ENCODE measurements around the gene ZCCHC18.

DNA sequence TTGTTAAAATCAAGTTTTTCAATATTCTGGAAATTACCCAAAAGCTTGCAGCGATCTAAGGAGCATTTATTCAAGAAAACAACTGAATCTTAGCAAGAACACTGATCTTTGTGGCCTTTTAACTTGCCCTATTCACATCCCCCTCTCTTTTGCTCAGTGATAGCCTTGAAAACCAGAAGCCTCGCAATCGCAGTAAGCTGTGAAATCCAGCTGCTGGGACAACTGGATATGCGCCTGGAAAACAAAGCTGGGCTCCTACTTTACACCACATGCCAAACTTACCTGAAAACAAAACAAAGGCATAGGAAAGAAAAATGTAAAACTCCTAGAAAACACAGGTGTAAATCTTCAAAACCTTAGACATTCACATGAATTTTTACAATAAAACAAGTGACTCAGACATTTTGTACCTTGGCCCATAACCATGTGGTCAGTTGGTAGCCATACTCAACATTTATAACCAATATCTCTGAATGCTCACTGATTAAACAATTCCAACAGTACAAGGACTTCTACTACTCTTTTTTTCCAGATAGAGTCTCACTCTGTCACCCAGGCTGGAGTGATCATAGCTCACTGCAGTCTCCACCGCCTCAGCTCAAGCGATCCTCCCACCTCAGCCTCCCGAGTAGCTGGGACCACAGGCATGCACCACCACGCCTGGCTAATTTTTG, 28.9 kb downstream of the ZCCHC18 start:
- TF ChIP-seq, protein P1, sequence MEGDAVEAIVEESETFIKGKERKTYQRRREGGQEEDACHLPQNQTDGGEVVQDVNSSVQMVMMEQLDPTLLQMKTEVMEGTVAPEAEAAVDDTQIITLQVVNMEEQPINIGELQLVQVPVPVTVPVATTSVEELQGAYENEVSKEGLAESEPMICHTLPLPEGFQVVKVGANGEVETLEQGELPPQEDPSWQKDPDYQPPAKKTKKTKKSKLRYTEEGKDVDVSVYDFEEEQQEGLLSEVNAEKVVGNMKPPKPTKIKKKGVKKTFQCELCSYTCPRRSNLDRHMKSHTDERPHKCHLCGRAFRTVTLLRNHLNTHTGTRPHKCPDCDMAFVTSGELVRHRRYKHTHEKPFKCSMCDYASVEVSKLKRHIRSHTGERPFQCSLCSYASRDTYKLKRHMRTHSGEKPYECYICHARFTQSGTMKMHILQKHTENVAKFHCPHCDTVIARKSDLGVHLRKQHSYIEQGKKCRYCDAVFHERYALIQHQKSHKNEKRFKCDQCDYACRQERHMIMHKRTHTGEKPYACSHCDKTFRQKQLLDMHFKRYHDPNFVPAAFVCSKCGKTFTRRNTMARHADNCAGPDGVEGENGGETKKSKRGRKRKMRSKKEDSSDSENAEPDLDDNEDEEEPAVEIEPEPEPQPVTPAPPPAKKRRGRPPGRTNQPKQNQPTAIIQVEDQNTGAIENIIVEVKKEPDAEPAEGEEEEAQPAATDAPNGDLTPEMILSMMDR (tag by site-specific recombination; IDR thresholded peaks at IDR 0.05) = no peak
- TF ChIP-seq ZNF121 (tag by site-specific recombination; IDR thresholded peaks at IDR 0.05) (no peak), TCF7L2 (IDR thresholded peaks at IDR 0.05; ENCODE audit: borderline replicate concordance, low read depth, low read length) (no peak), YY1 (tag by site-specific recombination; IDR thresholded peaks at IDR 0.05) (no peak)

Measured in HEK293 (cell line).